G401 (cell line): ENCODE data around the gene ABI1. TPM values are rescaled to one million over a fixed set of nuclear protein-coding genes. Genes with fewer than 3 reads are reported as not detected.
A peak's percentile ranks its signal among the peaks of the same experiment; 100 is the strongest.
"Not testable (repeated sequence)": the region's sequence is repeated elsewhere in the genome, so short reads cannot be mapped to it uniquely, and the experiment has no call there.

Experiments used
- DNase-seq: peaks from one replicate; pipeline ENCODE4 v3.0.0-alpha.2; 2015; ENCODE audit warnings: low spot score
- in situ Hi-C: cut with HindIII; loops from 2 replicates; pipeline ENCODE4 v1.10.0; 2016; ENCODE audit warnings: low sequenced_read_pairs, mixed read lengths
- total RNA-seq: library from RNA; depleted of rRNA; stranded (reverse); fragments of >200 nt; shearing (Covaris generic); gene quantifications from 2 replicates; pipeline ENCODE4 v1.2.3, GENCODE V29; 2014

The ABI1 gene
- total RNA-seq, 1 experiment from 2014 or later = 44.9 TPM

- no peak for DNase-seq
- in situ Hi-C loops = no loop called here
Measured at GRCh38 chr10:26810435-26811026, 50.2 kb downstream of the ABI1 start.

GRCh38 chr10:26809973-26810372 is 50.8 kb downstream of the ABI1 start:
- in situ Hi-C loops = no loop called here
- DNase-seq = no peak

GRCh38 chr10:26807532-26807931 is 53.2 kb downstream of the ABI1 start:
- in situ Hi-C loops = no loop called here
- no peak for DNase-seq

- in situ Hi-C loops = no loop called here
- no peak for DNase-seq
Measured at GRCh38 chr10:26806557-26806956, 54.2 kb downstream of the ABI1 start.

GRCh38 chr10:26805567-26806245 is 55.1 kb downstream of the ABI1 start:
- in situ Hi-C loops = no loop called here
- DNase-seq = peak; percentile 81

- in situ Hi-C loops = no loop called here
- peak; percentile 39 for DNase-seq
Measured at GRCh38 chr10:26804418-26805393, 56.1 kb downstream of the ABI1 start.

GRCh38 chr10:26803849-26804248 is 56.9 kb downstream of the ABI1 start:
- DNase-seq = no peak
- in situ Hi-C loops = no loop called here

GRCh38 chr10:26802527-26802926 is 58.2 kb downstream of the ABI1 start:
- no peak for DNase-seq
- in situ Hi-C loops = no loop called here

GRCh38 chr10:26801831-26802230 is 58.9 kb downstream of the ABI1 start:
- no peak for DNase-seq
- in situ Hi-C loops = no loop called here

GRCh38 chr10:26801274-26801673 is 59.5 kb downstream of the ABI1 start:
- no peak for DNase-seq
- in situ Hi-C loops = no loop called here

GRCh38 chr10:26800468-26800867 is 60.3 kb downstream of the ABI1 start:
- in situ Hi-C loops = no loop called here
- DNase-seq = no peak

GRCh38 chr10:26799342-26799741 is 61.4 kb downstream of the ABI1 start:
- peak; percentile 80 for DNase-seq
- in situ Hi-C loops = no loop called here

GRCh38 chr10:26798298-26798697 is 62.5 kb downstream of the ABI1 start:
- in situ Hi-C loops = no loop called here
- DNase-seq = no peak

GRCh38 chr10:26797340-26797739 is 63.4 kb downstream of the ABI1 start:
- in situ Hi-C loops = no loop called here

GRCh38 chr10:26792758-26793495 is 67.8 kb downstream of the ABI1 start:
- DNase-seq = peak; percentile 71
- in situ Hi-C loops = no loop called here

More at GRCh38 chr10:26797340-26797739, 63.4 kb downstream of the ABI1 start:
- DNase-seq = no peak

- in situ Hi-C loops = no loop called here
- no peak for DNase-seq
Measured at GRCh38 chr10:26790221-26790995, 70.3 kb downstream of the ABI1 start.

- in situ Hi-C loops, DNase-seq: not testable (repeated sequence)
Measured at GRCh38 chr10:26789779-26790178, 71.0 kb downstream of the ABI1 start.

GRCh38 chr10:26787362-26787761 is 73.4 kb downstream of the ABI1 start:
- DNase-seq = peak; percentile 89
- in situ Hi-C loops = no loop called here

GRCh38 chr10:26781797-26782196 is 79.0 kb downstream of the ABI1 start:
- in situ Hi-C loops = no loop called here
- no peak for DNase-seq
